GM21529 (cell line): ENCODE measurements around the gene NR2F1-AS1.

ENCODE experiments used
- ATAC-seq: cut with Tn5 transposase; IDR thresholded peaks from one replicate; pipeline ENCODE4 v1.9.1; 2021; ENCODE audit not compliant: unreplicated experiment

NR2F1-AS1 gene

GRCh38 chr5:93580927-93581445 lies at the start of gene NR2F1-AS1:
NR2F1-AS1 (minus strand) TSS chr5:93581219.
- ATAC-seq: peak; percentile 17

GRCh38 chr5:93626801-93627200 lies 45.8 kb upstream of the NR2F1-AS1 start:
- ATAC-seq: no peak

- ATAC-seq: no peak
Measured at GRCh38 chr5:93623153-93623552, 42.1 kb upstream of the NR2F1-AS1 start.

- ATAC-seq: no peak
Measured at GRCh38 chr5:93622240-93622885, 41.3 kb upstream of the NR2F1-AS1 start.

GRCh38 chr5:93621327-93621798 lies 40.3 kb upstream of the NR2F1-AS1 start:
- peak; percentile 2 for ATAC-seq

GRCh38 chr5:93620487-93621326 lies 39.7 kb upstream of the NR2F1-AS1 start:
- ATAC-seq: peak; percentile 99

GRCh38 chr5:93616538-93617174 lies 35.6 kb upstream of the NR2F1-AS1 start:
- no peak for ATAC-seq

- ATAC-seq: no peak
Measured at GRCh38 chr5:93612855-93613243, 31.8 kb upstream of the NR2F1-AS1 start.

- no peak for ATAC-seq
Measured at GRCh38 chr5:93611976-93612854, 31.2 kb upstream of the NR2F1-AS1 start.

- no peak for ATAC-seq
Measured at GRCh38 chr5:93611273-93611975, 30.4 kb upstream of the NR2F1-AS1 start.

- ATAC-seq: no peak
Measured at GRCh38 chr5:93610581-93611272, 29.7 kb upstream of the NR2F1-AS1 start.

- ATAC-seq: no peak
Measured at GRCh38 chr5:93609762-93610161, 28.7 kb upstream of the NR2F1-AS1 start.

GRCh38 chr5:93608855-93609254 lies 27.8 kb upstream of the NR2F1-AS1 start:
- no peak for ATAC-seq

GRCh38 chr5:93607367-93608258 lies 26.6 kb upstream of the NR2F1-AS1 start:
- ATAC-seq: peak; percentile 87

- no peak for ATAC-seq
Measured at GRCh38 chr5:93606382-93606752, 25.3 kb upstream of the NR2F1-AS1 start.

GRCh38 chr5:93604644-93605515 lies 23.9 kb upstream of the NR2F1-AS1 start:
- ATAC-seq: no peak
